NCI-H748 (cell line): Measurements from ENCODE around the gene TMEM178B.

Experiments
- DNase-seq: peaks from one replicate; lab custom pipeline; 2025; ENCODE audit not compliant: unreplicated experiment; lab: John Stamatoyannopoulos, UW

The TMEM178B gene

DNA sequence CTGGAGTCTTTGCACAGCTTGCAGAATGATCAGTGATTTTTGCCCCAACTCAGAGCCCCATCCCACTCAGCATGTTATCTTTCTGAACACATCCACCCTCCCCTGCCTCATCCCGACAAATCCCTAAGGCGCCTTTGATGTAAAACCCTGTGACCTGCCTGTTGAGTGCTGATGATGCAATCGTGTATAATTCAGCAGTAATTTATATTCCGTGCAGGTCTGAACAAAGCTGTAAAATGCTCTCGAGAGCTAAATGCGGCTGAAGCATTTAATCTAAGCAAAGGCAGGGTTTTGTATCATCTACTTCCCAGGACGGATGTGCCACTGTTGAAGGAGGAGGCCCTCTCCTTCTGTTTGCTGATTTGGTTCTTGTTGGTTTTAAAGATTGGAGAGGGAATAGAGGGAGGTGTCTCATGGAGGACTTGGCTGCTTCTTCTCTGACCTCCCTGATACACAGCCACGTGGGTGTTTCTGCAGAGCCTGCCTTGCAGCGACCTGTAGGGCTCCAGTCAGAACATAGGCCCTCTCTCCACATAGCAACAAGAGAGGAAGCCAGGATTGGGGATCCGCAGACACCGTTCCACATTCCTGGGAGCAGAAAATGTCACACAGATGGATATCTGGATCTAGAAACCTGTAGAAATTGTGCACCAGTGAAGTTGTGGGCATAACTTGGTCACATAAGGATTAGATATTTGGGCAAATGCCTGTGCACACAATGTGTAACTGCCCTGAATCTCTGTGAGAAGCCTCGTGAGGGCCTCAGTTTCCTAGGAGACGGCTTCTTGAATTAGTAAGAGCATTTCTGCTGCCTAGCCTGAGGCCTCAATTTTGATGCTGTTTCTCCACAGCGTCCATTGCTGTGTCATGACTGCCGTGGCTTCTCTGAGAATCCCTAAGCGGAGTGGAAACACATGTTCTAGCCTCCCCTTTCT is 387.2 kb downstream of the TMEM178B start:
- DNase-seq, result no peak

DNA sequence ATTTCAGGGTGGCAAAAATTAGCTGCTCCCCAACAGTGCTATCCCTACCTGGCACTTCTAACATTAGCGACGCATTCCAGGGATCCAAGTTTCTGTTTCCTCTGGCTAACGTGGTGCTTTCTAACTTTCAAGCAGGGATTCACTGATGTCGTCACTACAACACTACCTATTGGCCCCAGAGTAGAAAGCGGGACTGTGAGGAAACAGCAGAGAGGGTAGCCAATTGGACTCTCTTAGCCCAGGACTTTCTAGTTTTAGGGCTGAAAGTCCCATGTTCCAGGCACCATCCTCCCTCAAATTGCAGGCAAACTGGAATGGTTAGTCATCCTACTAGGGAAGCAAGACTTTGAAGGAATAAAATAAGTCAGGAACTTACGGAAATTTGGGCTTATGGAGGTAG is 388.1 kb downstream of the TMEM178B start:
- no peak for DNase-seq

DNA sequence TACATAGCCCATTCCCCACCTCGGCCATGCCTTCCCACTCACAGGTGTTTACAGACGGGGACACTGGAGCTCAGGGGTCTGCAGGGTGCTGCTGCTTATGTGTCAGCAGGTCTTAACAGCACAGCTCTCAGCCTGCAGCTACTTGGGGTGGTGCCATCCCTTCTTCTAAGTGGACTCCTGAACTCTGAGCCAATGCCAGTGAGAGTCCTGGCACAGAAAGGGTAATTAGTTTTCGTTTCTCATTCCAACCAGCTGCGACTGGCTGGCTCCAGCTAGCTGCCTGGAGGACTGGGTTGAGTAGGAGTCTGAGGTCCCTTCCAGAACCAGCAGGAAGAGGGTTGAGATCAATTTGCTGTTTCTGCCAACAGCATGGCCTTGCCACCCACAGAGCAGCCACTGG is 389.1 kb downstream of the TMEM178B start:
- no peak for DNase-seq

DNA sequence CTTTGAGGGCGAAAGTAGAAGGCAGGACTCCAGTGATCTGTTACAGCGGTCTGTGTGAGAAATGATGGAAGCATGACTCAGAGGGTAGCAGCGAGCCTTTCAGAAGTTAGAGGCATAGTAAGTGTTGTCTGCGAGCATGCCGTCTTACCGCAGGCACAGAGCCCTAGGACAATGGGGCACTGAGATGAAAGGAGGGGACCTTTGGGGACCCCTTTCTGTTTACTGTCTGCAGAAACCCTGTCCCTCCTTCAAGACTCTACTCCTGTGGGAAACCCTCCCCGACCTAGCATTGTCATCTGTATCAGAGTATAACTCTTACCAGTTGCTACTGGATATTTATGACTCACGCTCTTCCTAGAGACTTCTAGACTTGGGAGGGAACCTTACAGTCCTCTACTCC is 390.1 kb downstream of the TMEM178B start:
- DNase-seq, result no peak

DNA sequence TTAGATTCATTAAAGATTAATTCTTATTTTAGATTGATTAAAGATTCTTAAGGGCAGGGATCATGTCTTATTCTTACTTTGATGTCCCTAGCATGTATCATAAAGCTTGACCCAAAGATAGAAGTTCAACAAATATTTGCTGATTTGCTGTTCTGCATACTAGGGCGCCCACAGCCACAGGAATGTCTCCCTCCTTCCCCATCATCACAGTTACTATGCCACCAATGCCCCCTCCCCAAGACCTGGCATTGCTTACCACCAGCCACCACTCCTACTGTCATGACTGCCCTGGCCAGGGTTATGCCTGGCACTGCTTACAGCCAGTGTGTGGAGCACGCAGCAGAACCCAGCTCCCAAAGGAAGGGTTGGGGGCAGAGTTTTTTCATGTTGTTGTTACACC is 390.7 kb downstream of the TMEM178B start:
- DNase-seq, result no peak

DNA sequence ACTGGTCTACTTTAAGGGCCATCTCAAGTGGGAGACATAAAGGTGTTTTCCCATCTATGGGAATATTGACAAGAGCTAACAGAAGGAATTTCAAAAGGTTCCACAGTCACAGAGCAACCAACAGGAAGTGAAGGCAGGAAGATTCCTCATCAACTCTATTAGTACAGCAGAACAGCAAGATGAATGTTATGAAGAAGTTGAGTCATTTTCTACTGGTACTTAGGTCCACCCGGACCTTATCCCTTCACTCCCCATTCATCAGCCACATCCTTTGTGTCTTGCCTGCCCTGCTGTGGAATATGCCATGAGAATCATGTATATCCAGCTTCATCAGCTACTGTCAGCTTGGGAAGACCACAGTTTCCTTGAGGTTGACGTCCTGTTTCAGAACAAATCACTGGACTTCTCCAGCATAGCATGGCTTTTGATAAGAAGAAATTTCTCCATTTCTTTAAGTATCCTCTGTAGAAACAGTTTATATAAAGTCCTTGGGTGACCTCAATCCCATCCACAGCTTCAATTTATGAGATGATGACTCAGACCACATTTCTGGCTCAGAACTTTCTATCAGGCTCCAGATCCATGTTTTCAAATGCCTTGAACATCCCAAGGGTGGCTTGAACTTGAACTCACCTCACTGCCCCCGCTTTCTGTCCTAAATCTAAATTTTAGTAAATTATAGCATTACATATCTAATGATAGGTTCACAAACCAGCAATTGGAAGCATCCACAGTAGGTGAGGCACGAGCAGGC is 392.5 kb downstream of the TMEM178B start:
- DNase-seq, result no peak

DNA sequence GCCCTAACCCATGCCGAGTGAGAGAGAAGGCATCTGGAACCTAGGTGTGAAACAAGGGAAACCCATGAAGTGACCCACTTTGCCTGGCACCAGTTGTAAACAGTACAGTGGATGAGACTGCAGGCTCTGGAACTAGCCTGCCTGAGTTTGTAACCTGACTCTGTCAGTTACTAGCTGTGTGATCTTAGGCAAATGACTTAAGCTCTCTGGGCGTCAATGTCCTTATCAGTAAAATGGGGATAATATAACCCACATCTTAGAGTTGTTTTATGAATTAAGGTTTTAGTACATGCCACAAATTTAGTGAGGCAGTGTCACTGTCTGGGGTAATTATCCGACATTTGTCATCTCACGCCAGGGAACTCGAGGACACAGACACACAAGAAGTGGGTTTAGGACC is 394.5 kb downstream of the TMEM178B start:
- no peak for DNase-seq

DNA sequence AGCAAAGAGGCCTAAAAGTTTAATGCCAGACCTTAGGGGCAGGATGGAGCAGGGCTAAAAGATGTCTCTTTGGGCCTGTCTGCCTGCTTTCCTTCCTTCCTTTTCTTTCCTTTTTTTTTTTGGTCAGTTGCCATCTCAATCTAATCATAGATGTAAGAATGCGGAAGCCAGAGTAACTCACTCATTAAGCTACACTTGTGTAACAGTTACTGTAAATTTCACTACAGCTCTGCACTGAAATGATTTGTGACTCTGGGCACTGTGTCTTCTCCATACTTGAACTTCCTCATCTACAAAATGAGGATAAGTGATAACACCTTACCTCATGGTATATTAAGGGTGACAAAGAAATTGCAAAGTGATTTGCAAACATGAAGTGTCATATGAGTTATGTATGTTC is 401.8 kb downstream of the TMEM178B start:
- no peak for DNase-seq

DNA sequence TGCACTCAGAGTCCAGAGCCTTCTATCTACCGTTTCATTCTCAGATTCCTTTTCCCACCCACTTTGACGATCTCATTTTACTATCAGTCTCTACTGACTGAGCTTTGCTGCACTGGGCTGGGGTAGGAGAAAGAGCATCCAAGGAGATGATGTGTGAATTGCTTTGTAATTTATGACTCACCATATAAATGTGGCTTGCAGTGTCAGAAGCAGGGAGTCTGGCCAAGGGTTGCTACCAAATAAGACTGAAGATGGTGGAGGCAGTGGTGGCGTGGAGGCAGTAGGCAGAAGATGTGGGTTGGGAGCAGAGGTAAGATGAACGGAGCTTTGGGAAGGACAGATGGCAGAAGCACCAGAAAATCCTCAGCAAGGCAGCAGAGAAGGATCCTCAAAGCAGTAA is 404.0 kb downstream of the TMEM178B start:
- no peak for DNase-seq

DNA sequence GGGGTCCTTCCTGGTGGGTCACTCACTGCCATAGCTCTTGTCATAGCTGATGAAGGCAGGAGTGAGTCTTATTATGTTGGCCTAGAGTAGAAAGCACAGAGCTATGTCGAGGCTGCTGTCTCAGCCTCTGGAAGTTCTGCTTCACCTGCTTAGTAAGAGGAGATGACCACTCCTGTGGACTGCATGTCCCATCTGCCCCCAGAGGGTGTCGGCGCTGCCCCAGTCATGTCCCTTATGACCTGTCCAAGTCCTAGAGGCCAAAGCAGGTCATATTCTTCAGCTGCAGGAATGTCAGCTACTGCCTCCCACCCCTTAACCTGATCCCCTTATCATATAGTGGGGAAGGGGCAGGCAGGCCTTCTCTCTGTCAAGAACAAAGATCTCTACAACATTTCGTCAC is 405.0 kb downstream of the TMEM178B start:
- DNase-seq, result no peak

DNA sequence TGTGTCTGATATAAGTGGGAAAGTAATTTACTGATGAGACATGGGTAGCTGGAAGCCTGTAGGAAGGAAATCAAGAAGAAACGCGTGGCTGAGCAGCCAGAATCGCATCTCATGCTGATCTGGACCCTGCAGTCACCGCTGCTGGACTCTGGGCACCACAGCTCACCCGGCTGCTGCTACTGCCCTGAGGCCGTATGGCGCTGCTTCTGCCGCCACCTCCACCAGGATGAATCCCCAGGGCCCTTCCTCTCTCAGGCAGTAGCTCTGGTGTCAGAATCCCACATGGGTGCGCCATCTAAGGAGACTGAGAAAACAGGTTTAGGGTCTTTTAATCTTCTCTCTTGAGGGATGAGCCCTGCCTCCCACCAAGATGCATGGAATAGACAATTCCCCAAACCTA is 407.1 kb downstream of the TMEM178B start:
- DNase-seq, result no peak

DNA sequence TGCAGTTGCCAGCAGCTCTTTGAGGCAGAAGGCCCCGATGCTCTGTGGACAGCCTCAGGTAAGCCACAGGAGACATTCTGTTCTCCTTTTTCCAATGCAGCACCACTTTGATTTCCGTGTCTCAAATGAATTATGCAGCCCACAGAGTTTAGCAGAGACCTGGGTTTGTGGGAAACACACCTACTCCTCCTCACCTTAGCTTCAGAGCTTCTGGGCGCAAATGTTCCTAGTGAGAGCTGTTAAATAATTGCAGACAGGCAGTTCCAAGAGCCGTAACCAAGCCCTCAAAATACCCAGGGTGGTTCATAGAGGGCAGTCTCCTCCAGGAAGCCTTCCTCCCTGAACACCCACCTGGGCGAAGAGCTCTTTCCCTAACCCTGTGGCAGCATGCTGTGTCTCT is 408.1 kb downstream of the TMEM178B start:
- no peak for DNase-seq

DNA sequence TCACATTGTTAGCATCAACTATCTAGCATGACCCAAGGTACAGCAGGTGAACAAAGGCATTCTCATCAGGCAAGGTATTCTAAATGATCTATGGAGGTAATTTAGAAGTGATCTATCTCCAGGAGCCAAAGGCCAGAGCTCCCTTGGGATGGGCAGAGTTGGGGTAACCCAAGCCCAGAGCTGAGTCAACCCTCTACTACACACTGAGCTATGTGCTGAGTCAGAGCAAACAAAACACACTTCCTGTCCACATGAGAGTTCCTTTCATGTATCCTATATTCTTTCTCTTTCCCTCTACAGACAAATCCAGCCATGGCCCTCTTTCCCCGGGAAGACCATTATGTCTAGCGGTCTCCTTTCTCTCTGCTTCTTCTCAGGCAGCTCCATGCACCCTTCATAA is 409.2 kb downstream of the TMEM178B start:
- no peak for DNase-seq

DNA sequence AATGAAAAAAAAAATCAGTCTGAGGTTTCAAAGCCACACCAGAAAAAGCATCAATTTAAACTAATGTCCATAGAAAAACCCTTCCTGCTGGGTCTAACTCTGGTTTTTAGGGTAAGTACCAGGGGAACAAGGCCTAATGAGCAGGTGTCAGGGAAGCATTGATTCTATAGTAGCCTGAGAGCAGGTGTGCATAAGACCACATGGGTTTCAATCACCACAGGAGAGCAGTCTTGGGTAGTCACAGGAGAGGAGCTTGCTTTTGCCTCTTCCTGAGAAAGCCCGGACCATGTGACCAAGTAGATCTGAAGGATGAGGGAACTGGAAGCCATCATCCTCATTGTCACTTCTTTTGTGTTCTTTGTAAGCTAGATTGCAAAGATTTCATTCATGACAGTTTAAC is 411.0 kb downstream of the TMEM178B start:
- DNase-seq, result no peak

DNA sequence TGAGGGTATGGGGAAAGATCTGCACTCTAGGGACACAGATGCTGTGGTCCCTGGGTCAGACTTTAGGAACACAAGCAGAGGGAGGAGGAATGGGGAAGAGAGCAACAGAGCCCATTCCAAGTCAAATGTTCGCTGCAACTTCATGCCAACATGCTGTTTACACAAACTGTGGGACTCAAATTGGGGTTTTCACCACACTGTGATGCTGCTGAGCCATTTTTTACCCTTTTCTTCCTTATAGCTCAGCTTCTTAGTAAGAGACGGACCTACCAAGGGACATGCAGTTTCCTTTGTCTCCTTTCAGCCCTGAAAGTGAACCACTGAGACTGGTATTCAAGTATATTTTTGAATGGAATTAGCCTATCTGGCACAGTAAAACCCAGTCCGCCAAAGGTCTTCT is 413.1 kb downstream of the TMEM178B start:
- no peak for DNase-seq

DNA sequence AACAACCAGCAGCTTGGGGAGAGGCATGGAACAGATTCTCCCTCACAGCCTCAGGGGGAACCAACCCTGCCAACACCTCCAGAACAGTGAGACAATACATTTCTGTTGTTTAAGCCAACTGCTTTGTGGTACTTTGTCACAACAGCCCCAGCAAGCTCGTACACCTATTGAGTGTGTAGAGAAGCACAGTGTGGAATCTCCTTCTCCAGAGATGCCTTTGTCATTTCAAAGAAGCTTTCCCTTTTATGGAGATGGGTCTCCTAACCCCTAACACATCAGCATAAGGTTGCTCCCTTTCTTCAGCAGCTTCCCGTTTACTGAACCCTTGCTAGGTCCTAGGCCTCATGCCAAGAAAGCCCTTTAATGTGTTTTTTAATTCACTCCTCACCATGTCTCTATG is 416.6 kb downstream of the TMEM178B start:
- no peak for DNase-seq

DNA sequence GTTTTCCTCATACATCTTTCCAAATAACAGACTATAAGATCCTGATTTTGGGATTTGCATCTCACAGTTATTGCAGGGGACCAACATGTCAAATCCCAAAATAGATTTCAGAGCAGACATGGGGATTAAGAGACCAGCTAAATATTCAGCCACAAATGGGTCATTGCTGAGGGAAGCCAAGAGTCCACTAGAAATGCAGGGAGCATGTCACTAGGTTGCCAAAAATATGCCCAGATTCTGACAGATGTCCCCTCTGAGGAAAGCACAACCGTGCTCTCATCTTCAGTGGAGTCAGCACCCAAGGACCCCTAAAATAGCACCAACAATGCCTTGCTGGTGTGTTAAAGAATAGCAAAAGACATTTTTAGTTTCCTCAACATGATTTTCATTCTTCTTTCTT is 421.2 kb downstream of the TMEM178B start:
- no peak for DNase-seq

DNA sequence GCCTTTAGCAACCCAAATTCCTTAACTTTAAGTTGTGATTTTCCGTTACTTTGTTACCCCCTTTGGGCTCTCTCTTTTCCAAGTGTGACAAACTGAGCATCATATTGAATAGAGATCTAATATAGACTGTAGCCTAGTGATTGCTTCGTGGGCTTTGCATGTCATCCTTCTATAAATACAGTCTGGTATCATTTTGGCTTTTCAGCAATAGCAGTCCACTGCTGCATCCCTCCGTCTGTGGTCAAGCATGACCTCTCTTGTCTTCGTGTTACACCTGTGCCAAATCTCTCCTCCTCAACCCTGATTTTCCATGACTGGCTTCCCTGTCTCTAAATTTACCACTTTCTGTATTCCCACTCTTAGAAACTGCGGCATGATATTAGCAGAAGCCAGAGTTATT is 423.5 kb downstream of the TMEM178B start:
- DNase-seq, result no peak

DNA sequence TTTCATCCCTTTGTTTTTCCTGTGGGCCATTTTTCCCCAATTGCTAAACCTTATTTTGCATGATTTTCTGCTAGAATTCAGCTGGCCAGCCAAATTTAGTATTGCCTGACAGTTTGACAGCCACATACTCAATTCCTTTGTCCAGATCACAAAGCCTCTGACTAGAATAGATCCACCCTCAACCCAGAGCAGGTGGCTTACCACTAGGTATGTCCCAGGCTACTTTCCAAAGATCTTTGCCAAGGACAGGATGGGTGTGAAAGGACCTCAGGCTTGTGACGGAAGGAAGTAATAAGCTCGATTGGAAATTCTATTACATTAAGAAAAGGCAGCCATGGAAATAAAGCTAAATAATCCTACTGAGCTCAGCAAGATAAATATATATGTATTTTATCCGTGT is 426.7 kb downstream of the TMEM178B start:
- no peak for DNase-seq

DNA sequence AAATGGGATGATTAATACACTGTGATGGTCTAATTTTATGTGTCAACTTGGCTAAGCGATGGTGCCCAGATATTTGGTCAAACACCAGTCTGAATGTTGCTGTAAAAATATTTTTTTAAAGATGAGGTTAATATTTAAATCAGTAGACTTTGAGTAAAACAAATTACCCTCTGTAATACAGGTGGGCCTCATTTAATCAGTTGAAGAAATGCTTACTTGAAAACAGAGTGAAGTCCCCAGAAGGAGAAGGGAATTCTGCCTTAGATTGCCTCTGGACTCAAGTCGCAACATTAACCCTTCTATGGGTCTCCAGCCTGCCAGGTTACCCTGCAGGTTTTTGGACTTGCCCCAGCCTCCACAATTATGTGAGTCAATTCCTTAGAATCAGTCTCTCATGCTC is 427.6 kb downstream of the TMEM178B start:
- DNase-seq, result no peak

DNA sequence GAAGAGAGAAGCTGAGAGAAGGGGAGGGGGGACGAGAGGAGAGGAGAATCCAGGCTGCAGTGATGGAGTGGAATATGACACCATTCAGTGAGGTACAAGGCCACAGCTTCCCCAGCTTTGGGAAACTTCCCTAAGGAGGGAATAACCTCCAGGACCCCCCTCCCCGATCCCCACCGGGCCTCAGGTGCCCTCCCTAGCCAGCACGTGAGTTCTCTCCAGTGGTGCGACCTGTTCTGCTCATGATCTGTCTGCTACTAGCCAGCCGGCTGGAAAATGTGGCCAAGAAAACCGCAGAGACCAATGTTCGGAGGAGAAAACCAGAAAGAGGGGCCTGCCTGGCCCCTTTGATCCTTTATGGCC is 437.4 kb downstream of the TMEM178B start:
- DNase-seq, result no peak

DNA sequence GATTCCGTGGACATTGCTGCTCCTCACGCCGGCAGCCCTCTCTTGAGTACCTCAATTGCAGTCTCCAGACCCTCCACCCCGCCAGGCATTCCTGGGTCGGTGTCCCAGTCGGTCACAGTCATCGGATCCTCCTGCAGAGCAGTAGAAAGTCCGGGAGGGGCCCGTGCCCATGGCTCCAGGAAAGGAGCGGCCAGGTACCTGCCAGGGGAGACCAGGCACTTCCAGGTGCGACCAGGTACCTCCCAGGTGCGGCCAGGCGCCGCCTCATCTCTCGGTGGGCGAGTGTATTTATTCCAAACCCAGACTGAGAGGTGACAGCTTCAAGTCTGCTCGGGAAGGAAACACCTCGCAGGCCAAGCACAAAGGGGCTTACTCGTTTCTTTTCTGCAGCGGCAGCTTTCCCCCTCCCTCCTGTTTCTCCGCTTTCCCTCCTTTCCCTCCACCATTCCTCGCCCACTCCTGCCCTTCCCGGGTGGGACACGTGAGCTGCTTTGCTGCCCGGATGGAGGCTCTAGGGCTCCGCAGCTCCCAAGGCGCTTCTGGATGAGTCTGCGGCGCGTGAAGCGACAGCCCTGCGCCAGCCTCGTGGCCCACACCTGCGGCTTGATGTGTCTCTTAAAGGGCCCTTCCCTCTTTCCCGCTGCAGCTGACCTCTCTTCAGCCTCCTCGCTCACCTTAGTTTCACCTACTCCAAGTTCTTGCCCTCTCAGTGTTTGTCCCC is 438.0 kb downstream of the TMEM178B start:
- DNase-seq, result peak; percentile 73
